ENCODE results near the gene GPC6. TPM values are rescaled to one million over a fixed set of nuclear protein-coding genes. Genes with fewer than 3 reads are reported as not detected.

Gene GPC6
- total and polyA plus RNA-seq, 9 of the 15 experiments (the other 6 are each of a cell fraction or from before 2014, with no cell fraction given), result under 0.01 to 0.20 (median 0.01) TPM; not detected in 4

- no peak for FAIRE-seq
- WGBS (ENCODE audit: insufficient coverage, low coverage, missing lambda C conversion rate), result under 1% methylated on average over 5 of the region's 5 CpGs
- in situ Hi-C loops (cut with MboI), result no loop called here
Measured at GRCh38 chr13:93326234-93326811, 99.7 kb downstream of the GPC6 start.

GRCh38 chr13:93328943-93329342 lies 102.3 kb downstream of the GPC6 start:
- in situ Hi-C loops (cut with MboI), result no loop called here
- no peak overlapping the region for H3K4me2 ChIP-seq (ENCODE audit: insufficient read depth, low read length)
- no peak for FAIRE-seq
- H3K9ac ChIP-seq (ENCODE audit: insufficient read depth in 1 of 2, low read depth in 2 of 2, low read length in 2 of 2), result no peak overlapping the region
- H3K79me2 ChIP-seq (ENCODE audit: control insufficient read depth, insufficient read depth, low read length), result no peaks in the 10 kb centered on the region
- no peak overlapping the region for H3K27ac ChIP-seq (ENCODE audit: extremely low read depth, low read depth, low read length)
- H3K9me3 ChIP-seq (replicated peaks; ENCODE audit: control insufficient read depth, insufficient read depth, low read depth, low read length), result no peaks in the 10 kb centered on the region
- no peaks in the 10 kb centered on the region for H3K4me1 ChIP-seq (replicated peaks in 1 of 2; ENCODE audit: control insufficient read depth in 2 of 2, insufficient read depth in 2 of 2, low read length in 2 of 2)
- 0% methylated on average over 2 of the region's 2 CpGs for WGBS (ENCODE audit: insufficient coverage, low coverage, missing lambda C conversion rate)
- no peaks in the 10 kb centered on the region for H4K20me1 ChIP-seq (replicated peaks; ENCODE audit: control insufficient read depth, insufficient read depth, low read length)
- no TSS peak for BruUV-seq (replicated peaks)
- ChIA-PET CTCF (ENCODE audit: low intra/inter-chr PET ratio) (no interaction called here), POLR2A (interaction anchor here (1.6 to 2.2 kb wide), 2 partner anchors 10 to 13 kb away, joined by 8 to 10 read pairs; no protein-coding TSS in a partner anchor)
- H3K4me3 ChIP-seq, result no peak overlapping the region
- H2AFZ ChIP-seq (ENCODE audit: low read depth, low read length), result no peak overlapping the region
- no peaks in the 10 kb centered on the region for H3K9me1 ChIP-seq (ENCODE audit: control insufficient read depth, insufficient read depth, low read length)
- no peak for DNase-seq (ENCODE audit: extremely low read depth in 1 of 4, low spot score in 3 of 4)
- H3K36me3 ChIP-seq (ENCODE audit: control insufficient read depth, insufficient read depth, low read length), result no peaks in the 10 kb centered on the region
- intact Hi-C loops (cut with micrococcal nuclease), result no loop called here
- no peaks in the 10 kb centered on the region for H3K27me3 ChIP-seq (ENCODE audit: control insufficient read depth in 2 of 2, insufficient read depth in 2 of 2, low read length in 2 of 2)
- TF ChIP-seq NEUROD1 (IDR thresholded peaks at IDR 0.05; ENCODE audit: borderline replicate concordance, low read depth, low read length, partially characterized antibody), result no peak
- no peak for ATAC-seq

More at GRCh38 chr13:93326234-93326811, 99.7 kb downstream of the GPC6 start:
- no peak overlapping the region for H3K4me3 ChIP-seq
- H2AFZ ChIP-seq (ENCODE audit: low read depth, low read length), result no peak overlapping the region
- H3K79me2 ChIP-seq (ENCODE audit: control insufficient read depth, insufficient read depth, low read length), result no peaks in the 10 kb centered on the region
- H3K27ac ChIP-seq (ENCODE audit: extremely low read depth, low read depth, low read length), result no peak overlapping the region
- BruUV-seq (replicated peaks), result no TSS peak
- intact Hi-C loops (cut with micrococcal nuclease), result no loop called here
- ChIA-PET CTCF (ENCODE audit: low intra/inter-chr PET ratio) (no interaction called here), POLR2A (interaction anchor here (0.8 to 3.9 kb wide), 5 partner anchors 10 to 23 kb away, joined by 3 to 19 read pairs (median 4); no protein-coding TSS in a partner anchor)
- H3K9me3 ChIP-seq (replicated peaks; ENCODE audit: control insufficient read depth, insufficient read depth, low read depth, low read length), result no peaks in the 10 kb centered on the region
- H3K9ac ChIP-seq (ENCODE audit: insufficient read depth in 1 of 2, low read depth in 2 of 2, low read length in 2 of 2), result no peak overlapping the region
- H3K9me1 ChIP-seq (ENCODE audit: control insufficient read depth, insufficient read depth, low read length), result no peaks in the 10 kb centered on the region
- no peaks in the 10 kb centered on the region for H4K20me1 ChIP-seq (replicated peaks; ENCODE audit: control insufficient read depth, insufficient read depth, low read length)
- no peaks in the 10 kb centered on the region for H3K4me1 ChIP-seq (replicated peaks in 1 of 2; ENCODE audit: control insufficient read depth in 2 of 2, insufficient read depth in 2 of 2, low read length in 2 of 2)
- no peak overlapping the region for H3K4me2 ChIP-seq (ENCODE audit: insufficient read depth, low read length)
- ATAC-seq (no peak; the same call in 2 of the 3 replicates), DNase-seq (ENCODE audit: extremely low read depth in 1 of 4, low spot score in 3 of 4) (no peak)
- H3K36me3 ChIP-seq (ENCODE audit: control insufficient read depth, insufficient read depth, low read length), result no peaks in the 10 kb centered on the region
- TF ChIP-seq RCOR1 (IDR thresholded peaks at IDR 0.05; ENCODE audit: borderline replicate concordance in 1 of 2, low read depth in 2 of 2, low read length in 2 of 2) (no peak), MAFK (IDR thresholded peaks at IDR 0.05; ENCODE audit: low read length) (peak; percentile 9; the same call in 1 of the 2 replicates), EP300 (IDR thresholded peaks at IDR 0.05; ENCODE audit: low read length) (no peak)
- no peaks in the 10 kb centered on the region for H3K27me3 ChIP-seq (ENCODE audit: control insufficient read depth in 2 of 2, insufficient read depth in 2 of 2, low read length in 2 of 2)
